GM19240 (cell line): ENCODE measurements around the gene ZNFX1.

Experiments used
- DNase-seq: peaks from one replicate; pipeline ENCODE4 v3.0.0; 2011; ENCODE audit warnings: low spot score; ENCODE audit not compliant: insufficient read length

The ZNFX1 gene

DNA sequence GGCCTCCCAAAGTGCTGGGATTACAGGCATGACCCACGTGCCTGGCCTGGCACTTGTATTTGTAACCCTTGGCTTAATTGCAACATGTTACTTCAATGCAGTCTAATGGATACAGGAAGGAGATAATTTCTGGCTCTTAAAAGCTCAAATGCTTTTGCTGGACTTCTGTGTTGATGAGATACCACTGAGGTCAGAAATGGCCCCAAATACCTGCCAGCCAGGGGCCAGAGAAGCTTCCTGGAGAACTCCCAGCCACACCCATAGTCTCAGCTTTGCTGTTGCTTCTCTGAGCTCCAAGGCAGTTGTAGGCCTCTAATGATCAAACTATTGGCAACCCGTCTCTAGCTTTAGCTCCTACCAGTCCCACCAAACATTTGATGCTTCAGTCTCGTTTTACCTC, 14.2 kb upstream of the ZNFX1 start:
- no peak for DNase-seq

DNA sequence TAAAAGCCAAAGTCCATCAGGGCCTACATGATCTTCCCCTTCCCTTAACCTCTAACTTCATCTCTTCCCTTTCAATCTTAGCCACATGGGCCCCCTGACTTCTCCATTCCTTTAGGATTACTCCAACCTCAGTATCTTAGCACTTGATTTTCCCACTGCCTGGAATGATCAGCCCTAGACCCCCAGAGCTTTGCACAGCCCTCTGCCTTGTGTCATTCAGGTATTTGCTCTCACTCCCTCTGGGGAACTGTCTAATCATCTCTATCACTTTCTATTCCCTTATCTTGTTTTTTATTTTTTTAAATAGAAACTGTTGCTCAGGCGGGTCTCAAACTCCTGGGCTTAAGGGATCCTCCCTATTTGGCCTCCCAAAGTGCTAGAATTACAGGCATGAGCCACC, 13.3 kb upstream of the ZNFX1 start:
- DNase-seq = no peak

DNA sequence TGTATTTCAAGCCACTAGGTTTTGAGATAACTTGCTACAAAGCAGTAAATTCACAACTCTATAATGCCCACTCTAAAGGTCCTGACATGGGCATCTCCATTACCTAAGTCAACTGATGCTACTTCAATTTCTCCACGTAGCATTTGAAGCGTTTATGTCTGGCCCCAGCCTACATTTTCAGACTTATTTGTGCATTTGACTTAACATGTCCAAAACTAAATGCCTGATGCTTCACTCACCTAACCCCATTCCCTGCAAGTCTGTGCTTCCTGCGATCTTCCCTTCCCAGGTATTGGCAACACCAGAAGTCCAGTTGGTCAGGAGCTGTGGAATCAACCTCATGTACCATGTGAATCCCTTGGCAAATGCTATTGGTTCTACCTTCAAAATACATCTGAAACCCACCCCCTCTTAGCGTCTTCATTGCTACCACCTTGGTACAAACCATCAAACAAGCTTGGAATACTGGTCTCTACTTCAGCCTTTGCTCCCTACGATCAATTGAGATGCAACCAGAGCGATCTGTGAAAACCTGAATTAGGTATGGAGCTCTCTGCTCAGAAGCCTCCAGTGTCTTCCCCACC, 12.8 kb upstream of the ZNFX1 start:
- no peak for DNase-seq

- no peak for DNase-seq
These were observed 11.2 kb upstream of the ZNFX1 start for GRCh38 chr20:49288784-49289696.

DNA sequence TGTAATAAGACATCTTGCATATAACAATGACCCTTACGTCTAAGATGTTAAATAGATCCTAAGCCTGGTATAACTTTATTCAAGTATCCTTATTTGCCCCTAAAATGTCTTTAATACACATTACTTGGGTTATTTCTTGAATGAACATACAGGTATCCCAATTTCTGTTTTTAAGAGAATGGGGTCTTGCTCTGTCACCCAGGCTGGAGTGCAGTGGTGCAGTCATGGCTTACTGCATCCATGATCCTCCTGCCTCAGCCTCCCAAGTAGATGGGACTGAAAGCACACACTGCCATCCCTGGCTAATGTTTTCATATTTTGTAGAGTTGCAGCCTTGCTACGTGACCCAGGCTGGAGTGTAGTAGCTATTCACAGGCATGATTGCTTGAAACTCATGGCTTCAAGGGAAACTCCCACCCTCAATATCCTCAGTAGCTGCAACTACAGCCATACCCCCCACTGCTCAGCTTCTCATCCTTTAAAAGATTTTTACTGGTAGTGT, 10.4 kb upstream of the ZNFX1 start:
- no peak for DNase-seq

DNA sequence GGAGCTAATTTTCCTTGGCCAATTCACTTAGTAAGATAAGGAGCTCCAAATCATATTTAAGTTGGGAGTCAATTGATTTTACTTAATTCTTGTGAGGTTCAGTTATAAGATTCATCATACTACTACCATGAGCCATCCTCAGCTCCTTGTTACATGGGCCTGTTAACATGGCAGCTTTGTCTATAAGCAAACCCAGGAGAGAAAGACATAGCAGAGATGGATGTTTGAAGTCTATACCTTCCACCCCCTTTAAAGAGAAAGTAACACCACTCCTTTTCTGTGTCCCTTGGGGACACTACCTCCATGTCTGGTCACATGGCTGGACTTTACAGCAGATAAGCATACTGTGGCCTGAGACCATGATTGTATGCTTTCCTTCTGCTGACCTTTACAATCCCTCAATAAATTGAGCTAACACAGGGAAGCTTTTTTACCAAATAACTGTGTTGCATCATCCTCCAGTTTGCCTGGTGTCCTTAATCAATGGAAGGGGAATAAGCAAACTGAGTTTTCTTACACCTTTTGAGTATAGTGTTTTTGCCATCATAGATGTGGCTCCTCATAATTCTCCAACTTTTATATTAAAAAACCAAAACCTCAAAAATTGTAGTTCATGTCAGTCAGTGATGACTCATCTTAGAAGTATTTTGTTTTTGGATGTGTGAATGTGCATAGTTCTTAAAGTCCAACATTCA, 9.8 kb upstream of the ZNFX1 start:
- DNase-seq = no peak

DNA sequence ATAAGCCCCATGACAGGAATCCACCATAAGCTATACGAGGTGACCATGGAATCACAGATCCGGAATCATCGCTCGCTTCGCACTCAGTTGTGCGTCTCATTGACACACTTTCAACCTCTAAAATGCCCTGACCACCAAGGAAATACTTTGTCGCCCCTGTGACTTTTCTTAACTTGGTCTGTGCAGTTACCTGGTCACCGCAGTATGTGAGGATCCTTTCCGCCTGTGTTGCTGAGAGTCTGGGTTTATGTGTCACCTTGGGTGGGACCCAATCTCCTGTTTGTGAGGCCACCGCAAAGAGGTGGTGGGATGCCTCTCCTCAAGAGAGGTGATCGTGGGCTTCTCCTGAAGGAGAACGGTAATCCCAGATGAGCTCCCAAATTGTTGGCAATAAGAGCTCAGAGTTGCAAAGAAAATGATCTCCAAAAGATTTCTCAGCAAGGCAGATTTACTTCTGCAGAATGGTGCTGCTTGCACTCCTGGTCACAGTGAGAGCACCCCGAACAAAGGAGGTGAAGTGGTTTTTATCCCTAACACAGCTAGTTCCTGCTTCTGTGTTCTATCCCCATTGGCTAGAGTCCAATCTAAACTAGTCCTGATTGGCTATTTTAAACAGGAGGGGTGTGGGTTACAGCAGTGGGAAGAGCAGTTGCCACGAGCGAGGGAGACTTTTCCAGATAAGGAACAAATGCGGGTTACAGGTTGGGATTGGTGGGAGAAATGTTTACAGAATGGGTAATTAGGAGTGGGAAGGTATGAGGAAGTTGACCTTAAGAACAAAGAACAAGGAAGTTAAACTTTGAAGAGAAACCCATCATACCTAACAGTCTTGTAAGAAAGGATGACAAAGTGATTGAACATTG, 9.1 kb upstream of the ZNFX1 start:
- DNase-seq = no peak

GRCh38 chr20:49285813-49286494, 8.1 kb upstream of the ZNFX1 start:
- no peak for DNase-seq

DNA sequence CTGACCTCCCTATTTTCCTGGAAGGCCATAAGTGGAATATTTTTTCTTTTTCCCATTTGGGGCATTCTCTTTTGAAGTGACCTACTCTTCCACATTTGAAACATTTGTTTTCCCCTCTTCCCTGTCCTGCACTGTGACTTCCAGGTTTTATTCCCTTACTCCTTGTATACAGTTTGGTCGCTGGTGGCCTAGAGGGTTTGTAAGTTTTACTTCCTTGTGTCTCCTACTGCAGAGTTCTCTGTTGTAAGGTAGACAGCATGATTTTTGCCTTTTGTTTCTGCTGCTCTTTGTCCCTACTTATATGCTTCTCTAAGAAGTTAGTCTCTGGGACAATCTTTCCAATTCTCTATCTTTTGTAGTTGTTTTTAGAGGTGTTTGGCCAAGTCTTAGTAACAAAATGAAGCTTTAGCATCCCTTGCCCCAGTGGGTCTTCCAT, 7.4 kb upstream of the ZNFX1 start:
- no peak for DNase-seq

DNA sequence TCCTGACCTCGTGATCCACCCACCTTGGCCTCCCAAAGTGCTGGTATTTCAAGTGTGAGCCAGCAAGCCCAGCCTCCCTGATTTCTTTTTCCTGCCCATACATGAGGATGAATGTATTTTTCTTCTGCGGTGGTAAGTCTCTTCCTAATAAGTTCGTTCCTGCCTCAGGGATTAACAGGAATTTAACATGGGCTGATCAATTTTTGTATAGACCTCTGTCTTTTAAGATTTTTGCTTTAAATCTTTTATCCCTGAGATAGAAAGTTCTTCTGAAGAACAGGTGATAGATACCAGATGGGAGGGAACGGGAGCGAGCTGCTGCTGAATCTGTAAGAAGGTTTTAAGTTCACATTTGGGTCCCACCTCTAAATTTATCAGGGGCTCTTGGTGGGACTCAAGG, 7.0 kb upstream of the ZNFX1 start:
- DNase-seq = no peak

DNA sequence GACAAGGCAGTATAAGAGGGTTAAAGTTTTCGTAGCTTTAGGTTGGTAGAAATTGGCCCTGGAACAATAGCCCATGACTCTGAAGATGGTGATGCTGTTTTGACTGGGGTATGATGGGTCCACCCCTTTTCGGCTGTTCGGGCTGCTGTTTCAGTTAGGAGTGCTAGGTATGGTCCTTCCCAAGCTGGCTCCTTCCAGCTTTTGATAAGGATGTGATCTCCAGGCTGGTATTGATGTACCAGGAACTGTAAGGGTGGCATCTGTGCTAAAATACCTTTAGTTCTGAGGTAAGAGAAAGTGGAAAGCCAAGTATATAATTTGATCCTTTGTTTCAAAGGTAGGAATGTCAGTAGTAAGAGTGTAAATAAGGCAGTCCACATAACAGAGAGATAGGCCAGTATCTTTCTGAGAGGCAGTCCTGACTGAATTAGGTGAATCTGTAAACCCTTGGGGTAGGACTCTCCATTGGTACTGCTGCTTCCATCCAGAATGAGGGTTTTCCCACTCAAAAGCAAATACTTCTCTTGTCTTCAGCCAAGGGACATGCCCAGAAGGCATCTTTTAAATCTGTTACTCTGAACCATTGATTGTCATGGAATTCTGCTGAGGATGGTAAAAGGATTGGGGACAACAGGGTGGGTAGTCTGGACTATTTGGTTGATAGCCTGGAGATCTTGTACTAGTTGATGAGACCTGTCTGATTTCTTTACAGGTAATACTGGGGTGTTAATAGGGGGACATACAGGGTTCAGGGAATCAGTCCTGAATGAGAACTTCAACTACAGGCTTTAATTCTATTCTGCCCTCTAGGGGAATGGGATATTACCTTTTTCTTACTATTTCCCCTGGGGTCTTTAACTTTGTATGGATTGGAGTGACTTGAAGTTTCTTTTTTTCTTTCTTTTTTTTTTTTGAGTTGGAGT, 6.1 kb upstream of the ZNFX1 start:
- DNase-seq = no peak

- no peak for DNase-seq
These were observed 5.4 kb upstream of the ZNFX1 start for GRCh38 chr20:49283176-49283702.

DNA sequence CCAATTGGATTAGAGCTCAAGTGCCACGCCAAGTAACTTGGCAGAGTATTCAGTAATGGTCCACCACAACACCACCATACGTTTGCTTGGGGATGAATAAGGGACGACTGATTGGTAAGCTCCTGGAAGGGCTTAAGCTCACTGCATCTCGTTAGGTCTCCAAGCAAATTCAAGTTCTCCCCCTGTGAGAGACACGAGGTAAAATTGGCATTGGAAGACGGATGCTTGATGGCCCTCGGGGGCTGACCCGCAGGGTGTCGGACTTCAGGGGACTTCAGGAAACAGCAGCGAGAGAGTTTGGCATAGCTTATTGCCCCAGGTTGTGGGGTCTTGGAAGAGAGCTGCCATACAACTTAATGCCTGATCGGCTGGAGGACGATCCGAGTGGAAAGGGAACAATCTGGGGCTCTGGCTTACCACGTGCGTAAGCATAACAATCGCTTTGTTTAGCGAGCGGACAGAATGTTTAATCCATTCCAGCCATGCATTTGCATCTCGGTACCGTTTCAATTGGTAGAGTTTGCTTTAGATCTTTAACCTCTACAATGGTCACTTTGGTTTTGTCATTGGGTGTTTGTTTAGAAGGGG, 4.8 kb upstream of the ZNFX1 start:
- no peak for DNase-seq

DNA sequence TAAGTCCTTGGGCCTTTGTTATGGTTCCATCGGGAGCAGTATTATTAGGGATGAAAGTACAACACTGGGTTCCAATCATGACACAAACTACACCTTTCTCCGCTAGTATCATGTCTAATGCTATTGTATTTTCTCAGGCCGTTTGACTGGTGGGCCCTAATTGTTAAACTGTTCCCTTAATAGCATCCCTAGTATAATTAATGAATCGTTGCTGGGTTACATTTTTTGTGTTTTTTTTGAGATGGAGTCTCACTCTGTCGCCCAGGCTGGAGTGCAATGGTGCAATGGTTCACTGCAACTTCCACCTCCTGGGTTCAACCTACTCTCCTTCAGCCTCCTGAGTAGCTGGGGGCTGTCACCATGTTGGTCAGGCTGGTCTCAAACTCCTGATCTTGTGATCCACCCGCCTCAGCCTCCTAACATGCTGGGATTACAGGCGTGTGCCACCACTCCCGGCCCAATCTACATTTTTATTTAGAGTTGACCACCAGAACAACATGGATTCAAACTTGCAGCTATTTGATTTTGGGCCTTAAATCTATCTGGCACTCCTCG, 4.1 kb upstream of the ZNFX1 start:
- no peak for DNase-seq

- no peak for DNase-seq
These were observed 3.4 kb upstream of the ZNFX1 start for GRCh38 chr20:49281059-49281912.

- no peak for DNase-seq
These were observed 2.7 kb upstream of the ZNFX1 start for GRCh38 chr20:49280463-49281058.
